HG03442 (cell line): ENCODE data around the gene INSL3.
"Not testable (repeated sequence)": the region's sequence is repeated elsewhere in the genome, so short reads cannot be mapped to it uniquely, and the experiment has no call there.

Source experiments
- ATAC-seq: cut with Tn5 transposase; IDR thresholded peaks from one replicate; pipeline ENCODE4 v1.9.1; 2021; ENCODE audit warnings: mild to moderate bottlenecking, moderate library complexity; ENCODE audit not compliant: unreplicated experiment

Gene INSL3

DNA sequence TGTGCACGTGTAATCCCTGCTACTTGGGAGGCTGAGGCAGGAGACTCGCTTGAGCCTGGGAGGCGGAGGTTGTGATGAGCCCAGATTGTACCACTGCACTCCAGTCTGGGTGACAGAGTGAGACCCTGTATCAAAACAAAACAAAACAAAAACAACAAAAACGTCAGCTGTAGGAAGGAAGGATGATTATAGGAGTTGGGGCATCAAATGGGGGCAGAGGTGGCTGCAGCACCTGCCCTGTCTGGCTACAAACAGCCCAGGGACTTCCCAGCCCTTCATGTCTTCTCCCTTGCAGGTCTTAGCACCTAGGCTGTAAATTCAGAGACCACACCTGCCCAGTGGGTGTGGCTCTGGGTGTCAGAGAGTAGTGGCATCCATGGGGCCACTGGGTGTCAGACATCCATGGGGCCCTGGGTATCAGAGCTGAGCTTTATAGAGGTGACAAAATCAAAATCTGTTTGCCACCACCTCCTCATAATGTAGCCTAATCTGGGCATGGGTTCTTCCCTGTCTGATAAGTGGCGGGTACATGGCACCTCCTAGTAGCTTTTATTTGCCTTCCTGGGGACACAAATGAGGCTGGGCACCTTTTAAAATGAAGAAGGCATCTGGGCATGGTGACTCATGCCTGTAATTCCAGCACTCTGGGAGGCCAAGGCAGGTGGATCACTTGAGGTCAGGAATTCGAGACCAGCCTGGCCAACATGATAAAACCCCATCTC, 31.1 kb downstream of the INSL3 start:
- ATAC-seq: no peak

DNA sequence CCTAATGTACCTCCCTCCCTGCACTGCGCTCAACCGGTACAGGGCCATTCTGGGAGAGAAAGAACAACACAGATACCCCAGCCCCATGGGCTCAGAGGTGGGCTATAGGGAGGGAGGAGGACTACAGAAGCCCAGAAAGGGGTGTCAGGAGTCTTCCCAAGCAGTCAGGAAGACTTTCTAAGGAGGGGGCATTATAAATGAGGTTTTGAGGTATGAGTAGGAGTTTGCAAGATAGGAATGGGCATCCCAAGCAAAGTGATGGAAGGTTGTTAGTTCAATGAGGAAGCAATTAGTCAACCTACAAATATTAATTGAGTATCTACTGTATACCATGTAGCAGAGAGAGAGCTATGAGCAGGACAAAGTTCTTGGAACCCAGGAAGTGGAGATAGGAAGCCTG, 32.7 kb downstream of the INSL3 start:
- no peak for ATAC-seq

DNA sequence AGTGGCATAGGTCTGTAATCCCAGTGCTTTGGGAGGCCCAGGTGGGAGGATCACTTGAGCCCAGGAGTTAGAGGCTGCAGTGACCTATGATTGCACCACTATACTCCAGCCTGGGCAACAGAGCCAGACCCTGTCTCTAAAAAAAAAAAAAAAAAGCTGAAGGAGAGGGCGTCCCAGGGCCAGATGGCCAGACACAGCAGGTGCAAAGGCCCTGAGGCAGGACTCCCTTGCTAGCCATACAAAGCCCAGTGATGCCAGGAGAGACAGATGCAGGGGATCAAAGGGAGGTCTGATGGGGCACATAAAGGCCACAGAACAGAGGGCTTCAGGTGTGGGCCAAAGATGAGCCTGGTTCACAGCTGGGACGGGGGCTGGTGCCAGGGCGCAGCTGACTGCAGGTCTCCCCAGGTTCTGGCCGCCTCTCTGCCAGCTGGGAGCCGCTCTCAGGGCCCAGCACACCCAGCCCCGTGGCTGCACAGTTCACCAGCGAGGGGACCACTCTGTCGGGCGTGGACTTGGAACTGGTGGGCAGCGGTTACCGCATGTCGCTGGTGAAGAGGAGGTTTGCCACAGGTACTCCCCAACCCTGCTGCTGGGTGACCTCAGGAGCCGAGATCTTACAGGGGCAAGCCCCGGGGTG, 33.9 kb downstream of the INSL3 start:
- ATAC-seq: no peak

DNA sequence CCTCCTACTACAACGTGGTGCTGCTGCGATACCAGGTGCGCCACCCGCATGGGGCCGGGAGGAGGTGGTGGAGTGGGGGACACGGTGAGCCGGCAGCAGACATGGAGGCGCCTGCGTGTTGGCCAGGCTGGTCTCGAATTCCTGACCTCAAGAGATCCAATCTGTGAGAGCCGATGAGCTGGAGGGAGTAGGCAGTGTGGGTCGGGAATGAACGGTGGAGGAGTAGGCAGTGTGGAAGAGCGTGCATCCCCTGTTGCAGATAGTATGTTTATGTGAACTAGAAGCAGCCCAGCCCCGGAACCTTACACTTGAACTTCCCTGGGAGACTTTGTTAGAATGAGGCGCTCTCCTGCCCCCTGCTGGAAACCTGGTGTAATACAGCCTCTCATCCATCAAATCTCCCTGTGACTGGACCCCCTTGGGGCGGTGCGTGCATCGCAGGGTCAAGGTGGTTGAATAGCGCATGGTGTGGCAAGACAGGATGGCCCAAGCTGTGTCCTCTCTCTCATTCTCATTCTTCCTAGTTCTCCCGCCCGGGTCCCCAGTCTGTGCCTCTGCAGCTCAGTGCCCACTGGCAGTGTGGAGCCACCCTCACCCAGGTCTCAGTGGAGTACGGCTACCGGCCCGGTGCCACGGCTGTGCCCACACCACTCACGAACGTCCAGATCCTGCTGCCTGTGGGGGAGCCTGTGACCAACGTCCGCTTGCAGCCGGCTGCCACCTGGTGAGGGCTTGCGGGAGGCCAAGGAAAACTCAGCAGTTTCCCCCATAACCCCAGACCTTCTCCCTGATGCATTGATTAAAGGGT, 36.9 kb downstream of the INSL3 start:
- no peak for ATAC-seq

DNA sequence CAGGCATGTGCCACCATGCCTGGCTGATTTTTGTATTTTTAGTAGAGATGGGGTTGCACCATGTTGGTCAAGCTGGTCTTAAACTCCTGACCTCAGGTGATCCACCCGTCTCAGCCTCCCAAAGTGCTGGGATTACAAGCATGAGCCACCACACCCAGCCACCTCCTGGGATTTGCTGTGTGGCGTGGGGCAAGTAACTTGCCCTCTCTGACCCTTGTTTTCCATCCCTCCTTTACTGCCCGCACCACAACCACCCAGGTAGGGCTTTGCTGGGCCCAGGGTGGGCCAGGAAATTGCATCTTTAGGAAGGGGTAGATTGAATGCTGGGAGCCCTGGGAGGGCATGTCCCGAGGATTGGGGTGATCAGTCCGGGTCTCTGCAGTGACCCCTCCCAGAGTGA, 37.6 kb downstream of the INSL3 start:
- ATAC-seq: not testable (repeated sequence)

DNA sequence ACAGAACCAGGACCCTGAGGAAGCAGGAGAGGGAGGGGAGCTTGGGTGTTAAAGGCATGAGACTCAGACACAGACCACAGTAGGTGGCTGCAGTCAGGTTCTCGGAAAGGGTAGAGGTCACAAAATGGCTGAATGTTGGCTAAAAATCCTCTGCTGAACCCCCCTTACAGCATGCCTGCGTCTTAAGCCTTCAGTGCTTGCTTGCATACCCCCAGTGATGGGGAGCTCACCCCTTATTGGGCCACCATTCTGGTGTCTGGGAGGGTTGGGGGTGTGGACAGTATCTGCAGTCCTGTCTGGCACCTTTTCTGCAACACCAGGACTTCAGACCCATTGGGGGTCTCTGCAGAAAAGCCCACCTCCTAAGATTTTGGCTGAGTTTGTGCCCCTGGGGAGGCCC, 40.5 kb downstream of the INSL3 start:
- ATAC-seq: no peak

DNA sequence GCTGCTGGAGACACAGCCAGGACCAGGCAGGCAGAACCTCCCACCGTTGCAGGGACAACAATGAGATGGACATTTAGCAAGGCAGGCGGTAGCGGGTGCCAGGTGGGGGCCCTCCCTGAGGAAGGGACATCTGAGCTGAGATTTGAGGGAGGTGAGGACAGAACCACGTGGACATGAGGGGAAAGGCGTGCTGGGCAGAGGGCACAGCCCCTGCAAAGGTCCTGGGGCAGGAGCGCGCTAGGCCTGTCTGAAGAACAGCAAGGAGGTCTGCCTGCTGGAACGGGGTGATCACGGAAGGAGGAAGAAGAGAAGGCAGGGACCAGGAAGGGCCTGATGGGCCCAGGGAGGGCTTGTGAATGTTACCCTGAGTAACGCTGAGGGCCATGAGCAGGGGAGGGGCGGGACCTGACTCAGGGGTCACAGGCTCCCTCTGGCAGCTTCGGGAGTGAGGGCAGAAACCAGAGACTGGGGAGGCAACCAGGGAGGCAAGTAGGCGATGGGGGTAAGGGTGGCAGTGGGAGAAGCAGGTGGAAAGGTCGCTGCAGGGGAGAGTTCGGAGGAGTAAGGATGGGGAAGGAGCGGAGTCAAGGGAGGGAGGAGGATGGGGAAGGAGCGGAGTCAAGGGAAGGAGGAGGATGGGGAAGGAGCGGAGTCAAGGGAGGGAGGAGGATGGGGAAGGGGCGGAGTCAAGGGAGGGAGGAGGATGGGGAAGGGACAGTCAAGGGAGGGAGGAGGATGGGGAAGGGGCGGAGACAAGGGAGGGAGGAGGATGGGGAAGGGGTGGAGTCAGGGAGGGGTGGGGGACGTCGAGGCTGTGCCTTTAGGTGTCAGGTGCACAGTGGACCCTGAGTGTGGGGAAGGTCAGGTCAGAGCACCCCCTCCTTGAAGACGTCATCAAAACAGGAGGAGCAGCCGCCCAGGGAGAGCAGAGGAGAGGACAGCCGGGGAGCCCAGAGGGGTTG, 42.1 kb downstream of the INSL3 start:
- no peak for ATAC-seq

DNA sequence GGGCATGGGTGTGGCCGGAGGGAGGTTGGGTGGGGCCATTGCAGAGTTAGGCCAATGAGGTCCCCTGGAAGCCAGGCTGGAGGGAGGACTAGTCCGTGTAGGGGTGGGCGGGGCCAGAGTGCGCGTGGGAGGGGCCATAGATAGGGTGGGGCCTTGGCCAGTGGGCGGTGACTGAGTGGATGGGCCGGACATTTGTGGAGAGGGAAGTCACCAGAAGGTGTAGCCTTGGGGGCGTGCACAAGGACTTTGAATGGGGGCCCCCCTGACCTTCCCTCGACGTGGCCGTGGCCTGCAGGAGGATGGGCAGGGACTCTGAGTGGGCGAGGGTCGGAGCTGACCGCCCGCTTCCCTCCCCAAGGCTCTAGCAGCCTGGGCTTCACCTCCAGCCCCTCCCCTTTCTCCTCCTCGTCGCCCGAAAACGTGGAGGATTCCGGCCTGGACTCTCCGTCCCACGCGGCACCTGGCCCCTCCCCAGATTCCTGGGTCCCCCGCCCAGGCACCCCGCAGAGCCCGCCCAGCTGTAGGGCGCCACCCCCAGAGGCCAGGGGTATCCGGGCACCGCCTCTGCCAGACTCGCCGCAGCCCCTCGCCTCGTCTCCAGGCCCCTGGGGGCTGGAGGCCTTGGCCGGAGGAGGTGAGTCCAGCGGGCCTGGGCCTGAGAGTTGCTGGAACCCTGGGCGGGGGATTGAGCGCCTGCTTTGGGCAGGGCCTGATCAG, 42.9 kb downstream of the INSL3 start:
- no peak for ATAC-seq

DNA sequence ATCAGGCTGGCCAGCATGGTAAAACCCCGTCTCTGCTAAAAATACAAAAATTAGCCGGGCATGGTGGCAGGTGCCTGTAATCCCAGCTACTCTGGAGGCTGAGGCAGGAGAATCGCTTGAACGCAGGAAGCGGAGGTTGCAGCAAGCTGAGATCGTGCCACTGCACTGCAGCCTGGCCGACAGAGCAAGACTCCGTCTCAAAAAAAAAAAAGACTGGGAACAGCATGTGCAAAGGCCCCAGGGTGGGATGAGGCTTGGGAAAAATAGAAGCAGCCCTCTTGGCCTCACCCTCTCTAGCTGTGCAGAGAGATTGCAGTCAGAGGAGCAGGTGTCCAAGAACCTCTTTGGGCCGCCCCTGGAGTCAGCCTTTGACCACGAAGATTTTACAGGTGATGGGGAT, 43.5 kb downstream of the INSL3 start:
- not testable (repeated sequence) for ATAC-seq

DNA sequence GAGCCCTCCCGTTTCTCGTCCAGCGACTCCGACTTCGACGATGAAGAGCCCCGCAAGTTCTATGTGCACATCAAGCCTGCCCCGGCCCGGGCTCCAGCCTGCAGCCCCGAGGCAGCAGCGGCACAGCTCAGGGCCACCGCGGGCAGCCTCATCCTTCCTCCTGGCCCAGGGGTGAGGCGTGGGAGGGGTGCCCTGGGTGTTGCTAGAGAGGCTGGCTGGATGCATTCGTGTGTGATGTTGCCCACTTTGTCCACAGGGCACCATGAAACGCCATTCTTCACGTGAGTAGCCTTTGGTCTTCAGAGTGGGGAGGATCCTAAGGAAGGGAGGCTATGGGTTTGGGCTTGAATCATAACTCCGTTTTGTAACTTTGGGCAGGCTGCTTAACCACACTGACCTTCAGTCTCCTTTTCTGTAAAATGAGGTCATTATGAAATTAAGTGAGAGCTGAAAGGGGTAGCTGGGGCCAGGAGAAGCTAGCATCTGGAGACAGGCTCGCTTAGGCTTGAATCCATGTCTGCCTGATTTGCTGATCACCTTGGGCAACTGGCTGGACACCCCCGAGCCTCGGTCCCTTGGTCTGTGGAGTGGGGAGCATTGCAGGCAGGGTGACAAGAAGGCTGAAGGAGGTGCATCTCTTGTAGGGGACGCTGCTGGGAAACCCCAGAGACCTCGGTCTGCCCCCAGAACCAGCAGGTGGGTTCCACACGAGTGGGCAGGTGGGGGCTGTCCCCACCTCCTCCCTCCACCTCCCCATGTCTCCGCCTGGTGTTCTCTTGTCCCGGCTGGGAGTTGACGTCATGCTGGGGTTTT, 45.1 kb downstream of the INSL3 start:
- peak; percentile 58 for ATAC-seq

DNA sequence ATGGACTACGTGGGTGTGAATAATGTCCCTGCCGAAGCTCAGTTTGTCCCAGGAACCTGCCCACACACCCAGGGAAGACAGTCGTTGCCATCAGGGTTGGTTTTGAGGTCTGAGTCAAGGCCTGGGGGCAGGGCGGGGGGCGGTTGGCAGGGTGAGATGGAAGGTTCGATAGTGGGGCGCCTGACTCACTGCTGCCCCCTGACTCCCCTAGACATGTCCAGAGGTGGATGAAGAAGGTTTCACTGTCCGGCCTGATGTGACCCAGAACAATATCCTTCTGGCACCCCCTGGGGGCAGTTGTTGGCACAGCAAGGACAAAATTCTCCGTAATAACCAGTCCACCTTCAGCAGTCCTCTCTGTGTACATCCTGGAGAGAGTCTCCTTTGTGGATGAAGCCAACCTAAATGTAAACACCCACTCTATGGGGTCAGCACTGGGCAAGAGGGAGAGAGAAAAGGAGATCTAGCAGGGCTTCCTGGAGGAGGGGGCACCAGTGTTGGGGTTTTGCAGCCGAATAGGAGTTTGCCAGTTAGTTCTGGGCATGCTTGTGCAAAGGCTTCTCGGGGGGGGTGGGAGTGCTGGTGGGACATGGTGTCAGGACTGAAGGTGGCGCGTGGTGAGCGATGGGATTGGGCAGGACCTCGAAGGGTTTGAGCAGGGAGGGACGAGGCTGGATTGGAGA, 45.9 kb downstream of the INSL3 start:
- ATAC-seq: no peak

DNA sequence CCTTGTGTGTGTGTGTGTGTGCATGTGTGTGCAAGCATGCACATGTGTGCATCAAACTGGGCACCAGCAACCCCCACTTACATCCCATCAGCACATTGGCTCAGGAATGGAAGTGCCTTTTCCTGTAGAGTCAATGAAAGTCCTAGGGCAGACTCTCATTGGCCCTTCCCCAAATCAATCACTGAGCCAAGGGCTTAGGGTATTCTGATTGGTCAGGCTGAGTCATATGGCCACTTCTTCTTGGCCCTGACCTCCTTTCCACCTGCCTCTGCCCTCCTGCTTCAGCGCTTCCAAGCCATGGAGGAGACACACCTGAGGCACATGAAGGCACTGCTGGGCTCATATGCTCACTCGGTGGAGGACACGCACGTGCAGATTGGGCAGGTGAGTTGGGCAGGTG, 49.1 kb downstream of the INSL3 start:
- ATAC-seq: no peak

DNA sequence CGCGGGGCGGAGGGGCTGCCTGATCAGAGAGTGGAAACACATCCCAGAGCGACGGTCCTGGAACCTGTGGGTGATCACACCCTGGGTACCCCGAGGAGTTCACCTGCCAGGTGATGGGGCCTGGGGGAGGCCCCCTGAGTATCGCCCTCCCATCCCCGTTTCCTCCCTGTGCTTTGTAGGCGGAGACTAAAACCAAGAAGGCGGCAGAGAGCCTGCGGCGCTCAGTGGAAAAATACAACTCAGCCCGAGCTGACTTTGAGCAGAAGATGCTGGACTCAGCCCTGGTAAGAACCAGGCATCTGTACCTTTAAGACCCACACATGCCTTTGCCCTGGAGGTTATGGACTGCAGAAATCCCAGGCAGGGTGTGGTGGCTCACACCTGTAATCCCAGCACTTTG, 50.7 kb downstream of the INSL3 start:
- ATAC-seq: no peak

DNA sequence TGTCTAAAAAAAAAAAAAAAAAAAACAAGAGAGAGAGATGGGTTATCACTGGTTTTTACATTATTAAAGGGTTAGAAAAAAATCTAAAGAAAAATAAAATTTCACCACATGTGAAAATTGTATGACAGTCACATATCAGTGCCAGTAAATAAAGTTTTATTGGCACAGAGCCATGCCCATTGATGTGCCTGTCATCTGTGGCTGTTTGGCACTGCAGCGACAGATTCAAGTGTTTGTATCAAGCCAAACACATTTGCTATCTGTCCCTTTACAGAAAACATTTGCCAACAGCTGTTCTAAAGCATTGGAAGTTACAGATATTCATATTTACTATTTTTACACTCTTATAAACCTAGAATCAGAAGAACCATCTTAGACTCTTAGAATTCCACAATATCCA, 53.8 kb downstream of the INSL3 start:
- no peak for ATAC-seq

DNA sequence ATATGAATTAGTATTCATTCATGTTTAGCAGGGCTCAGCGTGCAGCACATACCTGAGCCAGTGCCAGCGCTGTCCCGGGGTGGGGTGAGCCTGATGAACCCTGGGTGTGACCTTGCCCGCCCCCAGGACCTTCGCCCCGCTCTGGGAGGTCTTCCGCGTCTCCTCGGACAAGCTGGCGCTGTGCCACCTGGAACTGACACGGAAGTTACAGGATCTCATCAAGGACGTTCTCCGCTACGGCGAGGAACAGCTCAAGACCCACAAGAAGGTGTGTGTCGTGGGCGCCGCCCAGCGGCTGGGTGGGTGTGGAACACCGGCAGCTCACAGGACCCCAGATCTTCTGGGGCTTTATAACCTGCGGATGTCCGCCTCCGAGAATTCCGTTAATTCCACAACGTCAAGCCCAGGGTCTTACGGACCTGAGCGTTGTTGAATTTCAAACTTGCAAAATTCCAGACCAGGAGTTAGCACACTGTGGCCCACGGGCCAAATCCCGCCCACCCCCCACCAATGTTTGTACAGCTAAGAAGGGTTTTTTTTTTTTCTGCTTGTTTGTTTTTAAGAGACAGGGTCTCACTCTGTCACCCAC, 54.7 kb downstream of the INSL3 start:
- no peak for ATAC-seq
